ENCODE data around the gene GLTP.

DNA sequence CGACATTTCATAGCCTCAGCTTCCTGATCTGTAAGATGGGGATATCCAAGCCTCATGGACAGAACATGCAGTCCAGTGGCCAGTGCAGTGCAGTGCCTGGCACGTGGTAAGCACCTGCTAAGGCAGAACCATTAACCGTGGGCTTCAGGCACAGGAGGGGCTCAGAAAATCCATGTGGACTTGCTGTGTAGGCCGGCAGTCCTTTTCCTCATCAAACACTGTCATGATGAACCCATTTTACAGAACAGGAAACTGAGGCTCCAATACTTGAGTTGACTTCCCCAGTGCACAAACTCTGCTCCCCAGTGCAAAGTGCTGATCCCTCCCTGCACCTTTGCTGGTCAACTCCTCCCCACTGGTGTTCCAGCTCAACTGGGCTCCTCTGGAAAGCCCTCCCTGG, 65.1 kb downstream of the GLTP start:
- TF ChIP-seq, protein P1, sequence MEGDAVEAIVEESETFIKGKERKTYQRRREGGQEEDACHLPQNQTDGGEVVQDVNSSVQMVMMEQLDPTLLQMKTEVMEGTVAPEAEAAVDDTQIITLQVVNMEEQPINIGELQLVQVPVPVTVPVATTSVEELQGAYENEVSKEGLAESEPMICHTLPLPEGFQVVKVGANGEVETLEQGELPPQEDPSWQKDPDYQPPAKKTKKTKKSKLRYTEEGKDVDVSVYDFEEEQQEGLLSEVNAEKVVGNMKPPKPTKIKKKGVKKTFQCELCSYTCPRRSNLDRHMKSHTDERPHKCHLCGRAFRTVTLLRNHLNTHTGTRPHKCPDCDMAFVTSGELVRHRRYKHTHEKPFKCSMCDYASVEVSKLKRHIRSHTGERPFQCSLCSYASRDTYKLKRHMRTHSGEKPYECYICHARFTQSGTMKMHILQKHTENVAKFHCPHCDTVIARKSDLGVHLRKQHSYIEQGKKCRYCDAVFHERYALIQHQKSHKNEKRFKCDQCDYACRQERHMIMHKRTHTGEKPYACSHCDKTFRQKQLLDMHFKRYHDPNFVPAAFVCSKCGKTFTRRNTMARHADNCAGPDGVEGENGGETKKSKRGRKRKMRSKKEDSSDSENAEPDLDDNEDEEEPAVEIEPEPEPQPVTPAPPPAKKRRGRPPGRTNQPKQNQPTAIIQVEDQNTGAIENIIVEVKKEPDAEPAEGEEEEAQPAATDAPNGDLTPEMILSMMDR (IDR thresholded peaks at IDR 0.05), result no peak
- no peak for TF ChIP-seq POLR2A (IDR thresholded peaks at IDR 0.05)
